Stimulated activated CD8-positive, alpha-beta memory T cell treated with anti-CD3 and anti-CD28 coated beads, Interleukin-15, amount 100 ng/mL, for 24 hours (primary cell): ENCODE results near the gene INPP5F.
"Not testable (repeated sequence)": the region's sequence is repeated elsewhere in the genome, so short reads cannot be mapped to it uniquely, and the experiment has no call there.

Experiments used
- DNase-seq: peaks from one replicate; pipeline ENCODE4 v3.0.0-alpha.2; 2020; ENCODE audit warnings: low read depth

The INPP5F gene

DNA sequence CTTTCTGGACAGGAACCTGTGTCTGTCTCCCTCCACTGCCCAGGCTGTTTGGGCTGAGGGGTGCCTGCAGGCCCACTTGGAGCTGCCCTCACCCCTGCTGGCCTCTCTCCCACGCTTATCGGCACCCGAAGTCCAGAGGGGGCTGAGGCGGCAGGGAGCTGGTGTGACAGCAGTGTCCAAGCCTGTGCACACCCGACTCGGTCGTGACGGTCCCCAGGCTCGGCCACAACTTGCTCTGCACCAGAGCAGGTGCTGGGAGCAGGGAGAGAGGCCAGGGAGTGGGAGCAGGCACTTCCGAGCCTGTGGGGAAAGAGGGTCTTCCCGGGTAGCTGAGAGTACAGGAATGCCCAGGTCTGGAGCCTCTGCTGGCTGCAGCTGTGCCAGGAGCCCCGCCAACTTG, 23.0 kb downstream of the INPP5F start:
- DNase-seq: no peak

DNA sequence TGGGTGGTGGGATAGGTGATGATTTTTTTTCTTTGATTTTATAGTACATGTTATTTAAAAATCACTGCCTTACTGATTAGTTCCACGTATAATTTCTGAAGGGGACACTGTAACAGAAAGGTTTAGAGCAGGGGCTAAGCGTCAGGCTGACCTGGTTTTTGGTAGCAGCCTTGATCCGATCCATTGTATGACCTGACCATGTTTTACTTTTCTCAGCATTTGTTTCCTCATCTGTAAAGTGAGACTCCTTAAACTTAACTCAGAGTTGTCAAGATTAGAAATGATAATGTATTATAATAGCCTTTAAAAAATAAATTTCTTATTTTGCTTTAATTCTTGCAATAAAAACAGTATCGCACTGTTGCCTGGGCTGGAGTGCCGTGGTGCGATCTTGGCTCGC, 23.6 kb downstream of the INPP5F start:
- no peak for DNase-seq

DNA sequence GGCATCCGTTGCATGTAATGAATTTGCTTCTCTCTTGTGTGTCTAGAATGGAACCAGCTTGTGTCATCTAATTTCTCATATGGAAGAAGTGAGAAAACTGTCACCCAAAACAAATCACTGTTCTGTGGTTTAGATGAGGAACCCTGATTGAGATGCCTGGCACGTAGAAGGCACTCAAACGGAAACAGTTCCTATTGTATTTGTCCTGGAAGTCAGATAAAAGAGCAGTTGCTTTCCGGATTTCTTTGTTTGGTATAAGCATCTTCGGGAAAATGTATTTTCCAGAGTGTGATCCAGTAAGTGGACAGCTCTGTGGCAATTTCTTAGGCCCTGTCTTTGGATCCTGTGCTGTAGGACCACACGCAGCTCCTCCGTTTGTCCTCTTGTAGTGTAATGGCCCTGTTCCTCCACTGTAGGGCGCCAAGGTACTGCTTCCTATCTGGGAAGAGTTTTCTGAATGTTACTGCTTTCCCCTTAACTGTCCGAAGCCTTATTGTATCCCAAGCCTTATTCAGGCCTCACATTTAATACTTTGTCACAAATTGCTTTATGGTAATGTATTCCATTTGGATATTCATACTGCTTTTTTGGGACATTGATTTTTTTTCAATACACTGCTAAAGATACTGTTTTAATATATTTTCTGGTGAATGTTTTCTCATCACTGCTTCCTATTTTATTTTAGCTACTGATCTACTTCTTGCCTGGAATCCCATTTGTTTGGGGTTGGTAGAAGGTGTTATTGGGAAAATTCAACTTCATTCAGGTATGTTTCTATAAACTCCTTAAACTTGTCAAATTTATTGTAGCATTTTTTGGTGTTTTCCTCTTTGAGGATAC, 24.8 kb downstream of the INPP5F start:
- no peak for DNase-seq

DNA sequence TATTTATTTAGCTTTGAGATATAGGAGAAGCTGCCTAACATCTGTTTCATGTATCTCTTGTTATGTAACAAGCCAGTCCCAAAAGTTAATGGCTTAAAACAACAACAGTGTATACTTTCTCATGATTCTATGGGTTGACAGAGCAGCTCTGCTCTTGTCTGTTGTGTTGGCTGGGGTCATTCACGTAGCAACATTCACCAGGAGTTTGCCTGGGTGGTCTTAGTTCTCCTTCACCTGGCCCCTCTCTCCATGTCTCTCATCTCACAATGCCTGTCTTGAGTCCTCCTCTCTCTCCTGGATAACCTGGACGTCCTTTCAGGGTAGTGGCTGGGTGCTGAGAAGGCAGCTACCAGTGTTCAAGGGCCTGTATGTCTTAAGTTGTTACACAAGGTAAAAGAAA, 27.5 kb downstream of the INPP5F start:
- no peak for DNase-seq

DNA sequence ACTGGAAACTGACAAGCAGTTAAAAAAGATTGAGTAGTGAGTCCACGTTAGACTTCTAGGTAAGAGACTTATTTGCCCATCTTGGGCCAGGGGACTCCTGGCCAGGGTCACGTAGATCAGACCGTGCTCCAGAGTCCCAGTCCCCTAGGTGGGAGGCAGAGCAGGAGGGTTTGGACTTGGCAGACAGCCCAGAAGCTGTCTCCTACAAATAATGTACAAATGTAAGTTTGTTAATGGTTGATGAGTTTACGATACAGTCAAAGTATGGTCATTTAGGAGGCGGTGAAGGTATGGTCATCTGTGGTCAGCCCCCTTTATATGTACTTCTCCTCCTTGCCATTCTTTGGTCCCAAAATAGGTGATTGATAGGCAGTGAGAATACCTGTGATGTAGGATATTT, 28.2 kb downstream of the INPP5F start:
- no peak for DNase-seq

DNA sequence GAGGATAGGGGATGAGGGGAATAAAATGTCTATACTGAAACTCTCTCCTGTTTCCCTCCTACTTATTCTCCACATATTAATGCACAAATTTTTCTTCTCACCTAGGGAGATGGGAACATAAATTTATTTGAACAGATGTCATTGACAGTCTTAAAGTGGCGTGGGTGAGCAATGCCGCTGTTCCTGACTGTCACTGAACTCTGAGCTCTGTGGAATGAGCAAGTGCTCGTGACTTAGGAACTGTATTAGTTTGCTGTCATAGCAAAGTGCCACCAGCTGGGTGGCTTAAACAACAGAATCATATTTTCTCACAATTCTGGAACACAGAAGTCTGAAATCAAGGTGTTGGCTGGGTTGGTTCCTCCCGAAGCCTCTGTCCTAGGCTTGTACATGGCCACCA, 29.1 kb downstream of the INPP5F start:
- DNase-seq: no peak

DNA sequence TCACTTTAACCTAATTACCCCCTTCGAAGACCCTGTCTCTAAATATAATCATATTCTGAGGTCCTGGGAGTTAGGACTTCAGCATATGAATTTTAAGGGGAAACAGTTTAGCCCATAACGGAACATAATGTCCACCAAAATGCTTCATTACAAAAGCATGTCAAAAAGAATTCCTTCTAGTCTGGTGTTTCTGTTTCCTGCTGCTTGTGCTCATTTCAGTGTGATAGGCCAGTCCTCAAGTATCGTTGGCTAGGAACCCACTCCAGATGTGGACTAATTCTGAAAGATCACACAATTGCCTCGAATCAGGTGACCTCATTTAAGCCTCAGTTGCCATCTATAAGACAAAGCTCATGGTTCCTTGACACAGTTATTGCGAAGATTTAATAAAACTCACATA, 29.6 kb downstream of the INPP5F start:
- DNase-seq: no peak

DNA sequence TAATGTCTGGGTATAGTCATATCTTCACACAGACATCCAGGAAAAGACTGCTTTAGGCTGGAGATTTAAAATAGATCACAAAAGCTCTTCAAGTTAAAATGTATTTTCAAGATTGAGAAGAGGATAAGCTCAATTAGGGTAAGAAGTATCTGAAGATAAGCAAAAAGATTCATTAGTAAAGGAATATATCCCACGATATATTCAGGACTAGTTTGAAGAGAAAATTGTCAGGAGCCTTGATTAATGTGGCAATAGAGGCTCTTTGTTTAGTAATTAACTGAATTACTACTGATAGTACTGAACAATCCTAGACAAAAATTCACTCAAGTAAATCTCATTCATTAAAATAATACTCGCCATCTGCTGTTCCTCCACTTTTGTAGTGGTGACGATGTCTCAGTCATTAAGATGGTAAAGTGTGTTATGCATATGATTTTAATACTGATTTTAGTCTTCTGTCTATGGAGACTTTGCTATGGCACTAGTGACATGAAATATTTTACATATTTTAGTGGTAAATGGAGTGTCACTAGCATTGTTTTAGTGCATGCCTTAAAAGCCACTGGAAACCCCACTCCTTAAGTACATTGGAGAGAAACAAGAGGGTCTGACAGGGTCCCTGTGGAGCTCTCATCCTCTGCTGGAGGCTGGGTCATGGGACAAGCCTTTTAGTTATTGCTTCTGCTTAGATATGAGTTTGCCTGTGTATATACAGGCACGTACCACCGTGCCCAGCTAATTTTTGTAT, 32.8 kb downstream of the INPP5F start:
- no peak for DNase-seq

DNA sequence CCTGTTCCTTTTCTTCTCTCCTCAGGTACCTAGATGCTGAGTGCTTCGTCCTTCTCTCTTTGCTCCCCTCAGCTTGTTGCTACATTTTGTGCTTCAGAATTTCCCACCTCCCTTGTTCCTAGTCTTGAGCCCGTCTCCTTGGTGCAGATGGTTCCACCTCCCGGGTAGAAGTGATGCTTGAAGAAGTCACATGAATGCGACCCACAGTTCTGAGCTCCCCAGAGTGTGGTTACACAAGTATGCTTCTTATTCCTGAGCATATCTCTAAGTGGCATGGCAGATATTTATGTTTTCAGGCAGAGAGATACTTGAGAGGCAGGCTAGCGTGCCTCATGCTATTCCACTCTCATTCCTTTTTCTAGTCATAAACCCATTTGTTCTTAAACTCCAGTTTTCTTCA, 34.0 kb downstream of the INPP5F start:
- DNase-seq: no peak

DNA sequence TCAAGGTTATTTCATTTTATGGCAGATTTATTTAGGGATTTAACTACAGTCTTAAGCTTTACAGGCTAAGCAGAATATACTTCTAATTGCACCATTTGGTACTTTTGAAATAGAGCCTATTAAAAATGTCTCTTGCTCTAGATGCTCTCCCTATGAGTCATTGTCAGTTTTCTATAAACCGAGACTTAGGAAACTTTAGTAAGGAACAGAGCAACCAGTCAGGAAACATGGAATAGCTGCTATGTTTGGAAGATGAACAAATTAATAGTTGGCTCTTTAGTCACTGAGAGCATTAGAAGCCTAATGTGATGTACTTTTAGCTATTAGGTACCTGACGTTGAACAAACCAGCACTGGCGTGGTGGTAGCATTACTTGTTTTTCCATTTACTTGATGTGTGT, 35.3 kb downstream of the INPP5F start:
- no peak for DNase-seq

DNA sequence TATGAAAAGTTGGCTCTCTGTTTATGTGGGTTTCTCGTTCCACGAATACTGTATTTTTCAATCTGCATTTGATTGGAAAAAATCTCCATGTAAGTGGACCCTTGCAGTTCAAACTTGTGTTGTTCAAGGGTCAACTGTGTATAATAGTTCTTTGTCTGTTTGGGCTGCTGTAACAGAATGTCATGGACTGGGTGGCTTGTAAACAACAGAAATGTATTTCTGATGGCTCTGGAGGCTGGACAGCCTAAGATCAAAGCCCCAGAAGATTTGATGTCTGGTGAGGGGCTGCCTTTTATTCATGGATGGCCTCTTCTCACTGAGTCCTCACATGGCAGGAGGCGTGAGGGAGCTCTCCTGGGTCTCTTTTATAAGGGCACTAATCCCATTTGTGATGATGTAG, 36.2 kb downstream of the INPP5F start:
- DNase-seq: no peak

DNA sequence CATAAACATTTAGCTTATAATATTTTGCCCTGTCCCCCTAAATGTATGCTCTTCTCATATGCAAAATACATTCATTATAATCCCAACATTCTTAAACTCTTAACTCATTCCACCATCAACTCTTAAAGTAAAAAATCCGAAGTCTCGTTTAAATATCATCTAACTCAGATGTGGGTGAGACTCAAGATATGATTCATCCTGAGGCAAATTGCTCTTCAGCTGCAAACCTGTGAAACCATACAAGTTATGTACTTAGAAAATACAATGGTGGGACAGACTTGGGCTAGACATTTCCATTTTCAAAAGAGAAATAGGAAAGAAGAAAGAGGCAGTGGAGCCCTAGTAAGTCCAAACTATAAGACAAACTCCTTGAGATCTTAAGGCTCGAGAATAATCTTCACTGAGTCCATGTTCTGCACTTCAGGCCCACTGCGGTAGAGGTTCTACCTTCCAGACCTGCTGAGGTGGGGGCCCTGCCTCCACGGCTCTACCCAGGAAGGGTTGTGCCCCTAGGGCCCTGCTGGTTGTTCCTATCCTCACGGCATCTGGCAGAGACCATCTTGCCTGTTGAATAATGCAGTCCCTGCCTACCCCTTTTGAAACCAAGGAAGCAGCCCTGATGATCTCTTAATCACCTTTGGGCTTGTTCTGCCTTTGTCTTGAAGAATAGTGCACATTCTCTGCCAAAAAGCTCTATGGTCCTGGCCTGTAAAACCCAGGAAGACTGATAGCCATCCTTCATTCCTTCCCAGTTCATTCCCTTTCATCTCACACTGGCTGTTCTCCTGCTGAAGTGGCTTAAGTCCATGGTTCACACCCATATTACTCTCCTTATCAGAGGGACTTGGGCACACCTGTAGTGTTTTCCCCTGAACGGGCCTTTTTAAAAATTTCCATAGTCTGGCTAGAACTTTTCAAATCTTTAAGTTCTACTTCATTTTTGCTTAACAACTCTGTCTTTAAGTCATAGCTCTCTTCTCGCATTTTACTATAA, 37.3 kb downstream of the INPP5F start:
- DNase-seq: no peak

DNA sequence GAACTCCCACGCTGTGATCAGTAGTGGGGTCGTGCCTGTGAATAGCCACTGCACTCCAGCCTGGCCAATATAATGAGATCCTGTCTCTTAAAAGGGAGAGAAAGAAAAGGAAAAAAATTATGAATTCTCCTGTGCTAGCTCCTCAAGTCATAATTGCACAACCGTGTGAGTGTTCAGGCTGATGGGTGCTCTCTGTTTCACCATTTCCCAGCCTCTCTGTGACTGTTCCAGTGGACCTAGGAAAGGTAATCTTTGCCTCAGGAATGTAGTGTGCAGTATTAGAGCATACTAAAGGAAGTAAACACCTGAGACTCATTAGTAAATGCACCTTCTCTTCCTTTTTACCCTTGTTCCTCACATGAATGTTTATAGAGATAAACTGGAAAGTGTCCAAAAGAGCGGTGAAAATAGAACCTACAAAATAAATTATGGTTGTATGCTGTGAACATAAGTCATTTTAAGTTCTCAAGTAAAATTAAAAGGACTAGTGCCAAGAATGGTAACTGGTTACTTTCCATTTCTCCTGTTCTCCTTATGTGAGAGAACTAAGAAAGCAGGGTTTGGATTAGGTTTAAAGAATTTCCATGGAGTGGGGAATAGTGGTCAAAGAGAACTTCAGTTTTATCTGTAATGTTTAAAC, 42.7 kb downstream of the INPP5F start:
- no peak for DNase-seq

DNA sequence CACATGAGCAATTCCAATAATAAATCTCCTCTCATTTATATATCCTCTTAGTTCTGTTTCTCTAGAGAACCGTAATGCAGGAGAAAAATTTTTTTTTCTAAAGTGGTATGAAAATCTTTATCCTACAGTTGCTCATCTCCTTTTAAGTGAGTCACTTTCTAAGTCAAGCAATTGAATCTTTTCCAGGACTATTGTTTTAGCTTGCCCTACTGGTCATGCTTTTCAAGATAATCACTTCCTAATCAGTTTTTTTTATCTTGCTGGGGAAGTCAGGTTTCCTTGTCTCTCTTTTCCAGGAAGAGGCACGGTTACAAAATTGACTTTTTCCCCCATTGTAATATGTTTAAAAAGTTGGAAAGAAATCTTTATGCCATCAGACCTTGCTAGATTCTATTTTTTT, 44.0 kb downstream of the INPP5F start:
- DNase-seq: no peak

DNA sequence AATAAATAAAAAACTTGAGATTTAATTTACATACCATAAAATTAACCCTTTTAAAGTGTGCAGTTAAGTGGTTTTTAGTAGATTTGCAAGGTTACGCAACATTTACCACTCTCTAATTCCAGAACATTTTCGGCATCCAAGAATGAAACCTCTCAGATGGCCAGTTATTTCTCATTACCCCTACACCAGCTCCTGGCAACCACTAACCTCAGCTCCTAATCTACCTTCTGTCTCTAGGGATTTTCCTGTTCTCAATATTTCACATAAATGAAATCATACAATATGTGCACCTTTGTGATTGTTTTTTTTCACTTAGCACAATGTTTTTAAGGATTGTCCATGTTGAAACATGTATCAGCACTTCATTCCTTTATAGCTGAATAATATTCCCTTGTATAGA, 45.1 kb downstream of the INPP5F start:
- no peak for DNase-seq

DNA sequence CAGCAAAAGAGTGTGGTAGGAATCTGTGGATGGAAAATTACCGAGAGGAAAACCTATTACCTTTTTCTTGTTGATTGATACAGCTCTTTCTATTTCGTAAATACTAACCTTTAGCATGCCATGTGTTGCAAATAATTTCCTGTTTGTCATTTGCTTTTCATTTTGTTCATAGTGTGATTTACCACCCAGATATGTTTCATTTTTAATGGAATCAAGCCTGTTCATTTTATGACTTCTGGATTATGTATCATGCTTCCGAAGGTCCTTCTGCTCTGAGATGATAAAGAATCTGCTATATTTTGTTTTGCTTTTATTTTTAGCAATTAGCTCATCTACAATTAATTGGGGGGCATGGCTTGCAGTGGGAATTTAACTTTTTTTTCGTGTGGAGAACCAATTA, 46.5 kb downstream of the INPP5F start:
- no peak for DNase-seq

DNA sequence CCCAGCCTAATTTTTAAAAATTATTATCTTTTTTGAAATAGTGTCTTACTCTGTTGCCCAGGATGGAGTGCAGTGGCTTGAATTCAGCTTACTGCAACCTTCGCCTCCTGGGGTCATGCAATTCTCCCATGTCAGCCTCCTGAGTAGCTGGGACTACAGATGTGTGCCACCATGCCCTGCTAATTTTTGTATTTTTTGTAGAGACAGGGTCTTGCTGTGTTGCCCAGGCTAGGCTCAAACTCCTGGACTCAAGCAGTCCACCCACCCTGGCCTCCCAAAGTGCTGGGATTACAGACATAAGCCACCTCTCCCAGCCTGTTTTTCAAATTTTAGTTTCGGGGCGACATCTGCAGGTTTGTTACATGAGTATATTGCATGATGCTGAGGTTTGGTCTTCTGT, 47.2 kb downstream of the INPP5F start:
- DNase-seq: not testable (repeated sequence)

DNA sequence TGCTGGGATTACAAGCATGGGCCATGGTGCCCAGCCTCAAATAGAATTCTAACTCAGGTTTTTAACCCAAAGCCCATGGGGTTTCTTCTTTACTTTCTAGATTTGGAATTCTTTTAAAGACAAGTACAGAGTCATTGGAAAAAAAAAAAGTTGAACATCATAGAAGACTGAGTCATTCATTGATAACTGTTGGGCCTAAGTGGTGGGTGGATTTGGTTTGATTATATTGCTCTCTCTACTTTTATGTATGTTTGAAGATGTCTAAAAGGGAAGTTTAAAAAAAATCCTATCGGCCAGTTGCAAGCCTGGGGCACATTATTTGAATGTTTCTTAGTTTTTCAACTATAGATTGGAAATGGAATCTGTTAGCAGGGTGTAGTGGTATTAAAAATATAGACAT, 49.7 kb downstream of the INPP5F start:
- DNase-seq: no peak

DNA sequence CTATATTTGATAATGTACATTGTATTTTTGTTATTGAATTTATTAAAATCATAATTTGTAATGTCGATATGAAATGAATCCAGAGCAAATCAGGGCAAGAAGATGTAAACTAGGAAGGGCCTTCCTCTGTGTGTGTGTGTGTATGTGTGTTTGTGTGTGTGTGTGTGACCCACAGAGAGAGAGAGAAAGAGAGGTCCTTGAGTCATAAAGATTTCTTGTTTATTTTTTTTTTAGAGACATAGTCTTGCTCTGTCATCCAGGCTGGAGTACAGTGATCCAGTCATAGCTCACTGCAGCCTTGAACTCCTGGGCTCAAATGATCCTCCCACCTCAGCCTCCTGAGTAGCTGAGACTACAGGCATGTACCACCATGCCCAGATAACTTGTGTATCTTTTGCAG, 50.7 kb downstream of the INPP5F start:
- no peak for DNase-seq

DNA sequence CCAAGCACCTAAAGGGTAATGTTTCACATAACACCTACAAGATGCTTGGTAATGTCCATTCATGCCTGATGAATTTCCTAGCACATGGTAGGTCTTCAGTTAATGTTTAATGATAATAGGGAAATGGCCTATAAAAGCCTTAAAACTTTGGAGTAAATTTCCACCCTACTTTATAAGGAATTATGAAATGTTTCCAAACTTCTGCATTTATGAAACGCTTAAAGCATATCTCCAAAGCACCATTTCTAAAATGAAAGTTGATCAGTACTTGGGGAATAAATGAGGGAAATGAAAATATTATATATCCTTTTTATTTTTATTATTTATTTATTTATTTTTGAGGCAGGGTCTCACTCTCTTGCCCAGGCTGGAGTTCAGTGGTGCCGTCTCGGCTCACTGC, 51.8 kb downstream of the INPP5F start:
- no peak for DNase-seq

DNA sequence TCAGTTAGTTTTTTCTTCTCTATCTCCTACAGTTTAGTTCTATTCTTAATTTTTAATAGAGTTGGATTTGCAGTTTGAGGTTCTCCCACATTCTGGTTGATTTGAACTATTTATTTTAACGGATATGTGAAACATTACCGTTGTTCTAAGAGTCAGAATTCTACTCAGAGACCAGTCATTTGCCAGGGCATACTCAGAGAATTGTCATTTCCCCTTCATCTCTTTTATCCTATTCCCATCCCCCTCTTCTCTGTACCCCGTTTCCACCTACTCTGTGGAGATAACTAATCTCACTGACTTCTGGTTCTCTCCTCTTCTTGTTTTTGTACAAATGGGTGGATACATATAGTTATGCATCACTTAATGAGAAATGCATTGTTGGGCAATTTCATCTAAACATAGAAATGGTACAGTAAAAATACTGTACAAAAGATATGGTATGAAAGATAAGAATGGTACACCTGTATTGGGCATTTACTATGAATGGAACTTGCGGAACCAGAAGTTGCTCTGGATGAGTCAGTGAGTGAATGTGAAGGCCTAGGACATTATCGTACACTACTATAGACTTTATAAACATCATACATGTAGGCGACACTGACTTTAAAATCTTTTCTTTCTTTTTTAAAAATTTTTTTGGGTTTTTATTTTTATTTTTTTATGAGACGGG, 53.1 kb downstream of the INPP5F start:
- DNase-seq: no peak
